Measurements from ENCODE around the gene ERG.

ERG gene

DNA sequence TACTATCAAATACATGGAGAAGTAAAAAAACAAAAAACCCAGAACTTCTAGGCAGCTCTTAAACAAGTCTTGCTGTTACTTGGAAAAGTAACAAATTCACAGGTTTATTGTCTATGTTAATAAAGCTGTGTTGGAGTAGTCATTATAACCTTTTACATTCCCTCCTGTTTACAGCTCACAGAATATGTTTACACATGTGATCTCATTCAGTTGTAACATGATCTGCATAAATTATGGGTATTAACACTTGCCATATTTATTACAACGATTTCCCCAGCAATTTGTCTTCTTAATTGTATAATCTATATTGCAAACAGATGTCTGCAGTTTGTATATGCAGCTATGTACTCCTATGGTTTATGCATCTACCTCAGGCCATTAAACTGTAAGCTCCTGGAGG lies 28.6 kb downstream of the ERG start:
- H3K27ac ChIP-seq (ENCODE audit: poor library complexity, severe bottlenecking) = no peak overlapping the region
- H3K36me3 ChIP-seq (ENCODE audit: low read depth) = no peaks in the 10 kb centered on the region
- ATAC-seq (ENCODE audit: low read depth) (no peak), DNase-seq (ENCODE audit: low spot score) (no peak)
- H3K27me3 ChIP-seq (ENCODE audit: insufficient read depth, poor library complexity, severe bottlenecking) = no peaks in the 10 kb centered on the region
- no peak overlapping the region for H3K4me3 ChIP-seq (ENCODE audit: severe bottlenecking)
- TF ChIP-seq CTCF (IDR thresholded peaks at IDR 0.05; ENCODE audit: poor library complexity, severe bottlenecking) = no peak
- H3K9me3 ChIP-seq (ENCODE audit: severe bottlenecking) = no peaks in the 10 kb centered on the region
- H3K4me1 ChIP-seq (ENCODE audit: insufficient read depth, poor library complexity, severe bottlenecking) = peaks cover 32% of the 10 kb centered on the region

DNA sequence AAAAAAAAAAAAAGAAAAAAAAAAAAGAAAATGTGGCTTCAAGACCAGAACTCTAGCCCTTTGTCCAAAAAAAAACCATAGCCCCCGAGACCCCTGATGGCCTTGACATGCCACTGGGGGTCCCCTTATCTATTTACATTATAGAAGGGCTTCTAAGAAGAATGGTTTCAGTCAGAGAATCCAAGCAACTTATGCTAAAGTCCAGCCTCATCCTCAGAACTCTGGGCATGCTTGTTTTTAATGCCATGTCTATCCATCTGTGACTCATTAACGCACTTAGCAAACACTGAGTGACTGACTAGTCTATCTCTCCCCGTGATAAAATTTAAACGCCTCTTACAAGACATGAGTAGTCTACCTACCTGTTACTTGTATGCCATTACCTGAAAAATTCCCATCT lies 29.3 kb downstream of the ERG start:
- Histone ChIP-seq H3K27ac (ENCODE audit: poor library complexity, severe bottlenecking) (no peak overlapping the region), H3K27me3 (ENCODE audit: insufficient read depth, poor library complexity, severe bottlenecking) (no peaks in the 10 kb centered on the region), H3K4me1 (ENCODE audit: insufficient read depth, poor library complexity, severe bottlenecking) (peaks cover 32% of the 10 kb centered on the region), H3K9me3 (ENCODE audit: severe bottlenecking) (no peaks in the 10 kb centered on the region), H3K36me3 (ENCODE audit: low read depth) (no peaks in the 10 kb centered on the region), H3K4me3 (ENCODE audit: severe bottlenecking) (no peak overlapping the region)
- ATAC-seq (ENCODE audit: low read depth) (peak; percentile 90), DNase-seq (ENCODE audit: low spot score) (no peak)
- no peak for TF ChIP-seq CTCF (IDR thresholded peaks at IDR 0.05; ENCODE audit: poor library complexity, severe bottlenecking)

DNA sequence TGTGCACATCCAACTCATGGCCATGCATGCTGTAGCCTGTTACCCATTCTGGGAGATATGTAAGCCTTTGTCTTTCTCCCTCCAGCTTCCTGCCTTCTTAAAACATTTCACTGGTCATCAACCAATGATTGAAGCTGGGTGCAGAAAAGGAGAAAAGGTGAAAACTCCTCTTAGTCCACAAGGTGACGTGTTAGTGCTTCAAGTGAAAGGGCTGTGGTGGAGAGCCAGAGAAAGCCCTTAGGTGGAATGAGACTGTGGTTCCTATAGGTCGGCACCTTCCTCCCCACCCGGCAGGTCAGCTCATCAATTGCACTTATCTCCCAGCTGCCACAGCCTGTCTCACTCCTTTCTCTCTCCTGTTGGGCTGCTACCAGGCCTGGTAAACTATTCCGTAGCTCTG lies 30.4 kb downstream of the ERG start:
- ATAC-seq (ENCODE audit: low read depth) (no peak), DNase-seq (ENCODE audit: low spot score) (no peak)
- TF ChIP-seq CTCF (IDR thresholded peaks at IDR 0.05; ENCODE audit: poor library complexity, severe bottlenecking) = no peak
- peaks cover 32% of the 10 kb centered on the region for H3K4me1 ChIP-seq (ENCODE audit: insufficient read depth, poor library complexity, severe bottlenecking)
- no peak overlapping the region for H3K27ac ChIP-seq (ENCODE audit: poor library complexity, severe bottlenecking)
- H3K36me3 ChIP-seq (ENCODE audit: low read depth) = no peaks in the 10 kb centered on the region
- H3K27me3 ChIP-seq (ENCODE audit: insufficient read depth, poor library complexity, severe bottlenecking) = no peaks in the 10 kb centered on the region
- H3K9me3 ChIP-seq (ENCODE audit: severe bottlenecking) = no peaks in the 10 kb centered on the region
- no peak overlapping the region for H3K4me3 ChIP-seq (ENCODE audit: severe bottlenecking)

DNA sequence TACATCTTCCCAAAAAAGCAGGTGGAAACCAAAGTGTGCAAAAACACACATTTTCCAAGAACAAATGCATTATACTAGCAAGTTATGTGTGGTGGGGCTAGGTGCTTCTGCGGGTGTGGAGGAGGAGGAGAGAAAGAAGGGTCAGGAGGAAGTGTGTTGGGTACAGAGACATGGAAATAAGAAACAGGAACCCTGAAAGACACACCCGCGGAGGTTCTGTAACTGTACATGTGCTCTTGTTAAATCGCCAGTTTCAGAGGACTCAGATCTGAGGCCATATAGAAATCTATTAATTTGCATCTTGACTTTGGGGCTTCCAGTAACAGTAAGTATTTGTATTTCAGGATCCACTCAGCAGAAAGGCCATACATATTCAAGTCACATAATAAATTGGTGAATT lies 30.9 kb downstream of the ERG start:
- no peak for DNase-seq (ENCODE audit: low spot score)
- Histone ChIP-seq H3K4me3 (ENCODE audit: severe bottlenecking) (no peak overlapping the region), H3K9me3 (ENCODE audit: severe bottlenecking) (no peaks in the 10 kb centered on the region), H3K27me3 (ENCODE audit: insufficient read depth, poor library complexity, severe bottlenecking) (no peaks in the 10 kb centered on the region), H3K27ac (ENCODE audit: poor library complexity, severe bottlenecking) (no peak overlapping the region), H3K4me1 (ENCODE audit: insufficient read depth, poor library complexity, severe bottlenecking) (peaks cover 32% of the 10 kb centered on the region), H3K36me3 (ENCODE audit: low read depth) (no peaks in the 10 kb centered on the region)
- TF ChIP-seq CTCF (IDR thresholded peaks at IDR 0.05; ENCODE audit: poor library complexity, severe bottlenecking) = no peak
- no peak for ATAC-seq (ENCODE audit: low read depth)

DNA sequence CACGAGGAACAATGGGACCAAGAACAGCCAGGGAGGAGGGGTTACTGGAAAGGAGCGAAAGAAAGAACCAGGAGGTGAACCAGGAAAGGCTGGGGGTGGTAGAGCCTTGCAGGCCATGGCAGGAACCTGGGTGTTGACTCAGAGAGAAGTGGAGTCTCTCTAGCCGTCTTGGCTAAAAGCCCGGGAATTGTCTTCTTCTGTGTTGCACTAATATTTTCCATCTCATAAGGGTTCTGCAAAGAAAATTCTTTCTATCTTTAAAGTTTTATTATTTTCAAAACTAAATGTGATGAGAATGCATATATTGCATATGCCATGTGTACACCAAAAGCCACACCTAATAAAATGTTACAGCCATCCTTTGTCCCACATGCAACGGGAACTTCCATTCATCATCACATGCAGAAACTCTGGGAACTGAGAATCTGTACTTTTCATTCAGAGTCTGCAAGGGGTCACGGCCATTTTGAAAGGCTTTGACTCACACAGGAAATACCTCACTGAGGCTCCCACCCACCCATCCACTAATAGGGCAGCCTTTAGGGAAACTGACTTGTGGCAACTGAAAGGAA lies 38.0 kb downstream of the ERG start:
- no peak for TF ChIP-seq CTCF (IDR thresholded peaks at IDR 0.05; ENCODE audit: poor library complexity, severe bottlenecking)
- DNase-seq (ENCODE audit: low spot score) = peak; percentile 84
- H3K36me3 ChIP-seq (ENCODE audit: low read depth) = no peaks in the 10 kb centered on the region

More for the DNA sequence above, 38.0 kb downstream of the ERG start:
- Histone ChIP-seq H3K9me3 (ENCODE audit: severe bottlenecking) (no peaks in the 10 kb centered on the region), H3K27ac (ENCODE audit: poor library complexity, severe bottlenecking) (peak overlapping the region; percentile 97), H3K4me3 (ENCODE audit: severe bottlenecking) (no peak overlapping the region), H3K4me1 (ENCODE audit: insufficient read depth, poor library complexity, severe bottlenecking) (peaks cover 34% of the 10 kb centered on the region), H3K27me3 (ENCODE audit: insufficient read depth, poor library complexity, severe bottlenecking) (no peaks in the 10 kb centered on the region)
- ATAC-seq (ENCODE audit: low read depth) = peak; percentile 85

Measured in RWPE2 (cell line).